ENCODE measurements around the gene HYPK. TPM values are rescaled to one million over a fixed set of nuclear protein-coding genes. Genes with fewer than 3 reads are reported as not detected.

Gene HYPK
- total RNA-seq, 5 donors from 2014 or later (not counting 1 experiment from before 2014, with no cell fraction given) = 19.2 to 23.6 (median 21.8) TPM

- H3K4me3 Mint-ChIP-seq = peak overlapping the region; percentile 92 to 93 (median 93)
- Histone ChIP-seq H3K4me1 (ENCODE audit: control insufficient read depth in 1 of 2, extremely low read depth in 1 of 2, insufficient read depth in 2 of 2, low read length in 2 of 2) (peaks cover 3 to 22% of the 10 kb centered on the region in 2 experiments), H3K27ac (ENCODE audit: low read length) (peak overlapping the region; percentile 73), H3K36me3 (ENCODE audit: control insufficient read depth in 2 of 2, extremely low read depth in 1 of 2, insufficient read depth in 1 of 2, low read length in 1 of 2) (peaks cover 0 to 9% of the 10 kb centered on the region in 2 donors), H3K27me3 (replicated peaks in 1 of 2; ENCODE audit: control insufficient read depth in 2 of 2, extremely low read depth in 1 of 2, insufficient read depth in 2 of 2, low read length in 1 of 2) (no peaks in the 10 kb centered on the region), H3K9me3 (no peaks in the 10 kb centered on the region), H3K4me3 (ENCODE audit: control insufficient read depth in 1 of 2, extremely low read depth in 1 of 2, low read length in 1 of 2) (peak overlapping the region; percentile 87 to 96)
- under 1% methylated on average over 31 of the region's 31 CpGs for WGBS (ENCODE audit: insufficient coverage)
- DNase-seq (peak; percentile 67 to 91 (median 79)), ATAC-seq (replicated peaks in 1 of 4) (peak; percentile 81 to 85 (median 84))
- H3K36me3 Mint-ChIP-seq = no peaks in the 10 kb centered on the region
- CTCF ChIA-PET = interaction anchor here (0.6 to 1.5 kb wide), 8 partner anchors 9 to 47 kb away, joined by 3 to 11 read pairs (median 5); partner anchors contain the start of genes HYPK (in 1 of the 2), MFAP1 (in 1 of the 2) and SERF2 (in 1 of the 2)
- POLR2A ChIA-PET = interaction anchor here (0.6 to 1.0 kb wide), 2 partner anchors 22 to 47 kb away, joined by 3 to 9 read pairs; partner anchors contain the start of gene MFAP1 (in 1 of the 2)
- H3K27me3 Mint-ChIP-seq = no peaks in the 10 kb centered on the region
- H3K27ac Mint-ChIP-seq = peak overlapping the region; percentile 91 to 95
- no peaks in the 10 kb centered on the region for H3K9me3 Mint-ChIP-seq
- H3K4me1 Mint-ChIP-seq = peaks cover 18 to 23% (median 18%) of the 10 kb centered on the region in 3 donors
Measured at GRCh38 chr15:43777267-43777914, 23.0 kb upstream of the HYPK start.

GRCh38 chr15:43779016-43779415 lies 21.4 kb upstream of the HYPK start:
- no peaks in the 10 kb centered on the region for H3K27me3 ChIP-seq (replicated peaks in 1 of 2; ENCODE audit: control insufficient read depth in 2 of 2, extremely low read depth in 1 of 2, insufficient read depth in 2 of 2, low read length in 1 of 2)
- no peaks in the 10 kb centered on the region for H3K9me3 ChIP-seq
- POLR2A ChIA-PET = no interaction called here
- H3K27ac ChIP-seq (ENCODE audit: low read length) = no peak overlapping the region
- no peak overlapping the region for H3K4me3 ChIP-seq (ENCODE audit: control insufficient read depth in 1 of 2, extremely low read depth in 1 of 2, low read length in 1 of 2)
- no peaks in the 10 kb centered on the region for H3K9me3 Mint-ChIP-seq
- peaks cover 18 to 23% (median 18%) of the 10 kb centered on the region in 3 donors for H3K4me1 Mint-ChIP-seq
- no peak for ATAC-seq (replicated peaks in 1 of 4)
- CTCF ChIA-PET = interaction anchor here in 1 of 2 donors (0.7 kb wide), 1 partner anchor 9 kb away, joined by 7 read pairs; no protein-coding TSS in a partner anchor
- no peak for DNase-seq
- peak overlapping the region in 1 of 3 donors; percentile 22 for H3K4me3 Mint-ChIP-seq
- peaks cover 3 to 22% of the 10 kb centered on the region in 2 experiments for H3K4me1 ChIP-seq (ENCODE audit: control insufficient read depth in 1 of 2, extremely low read depth in 1 of 2, insufficient read depth in 2 of 2, low read length in 2 of 2)
- no peaks in the 10 kb centered on the region for H3K36me3 ChIP-seq (ENCODE audit: control insufficient read depth in 2 of 2, extremely low read depth in 1 of 2, insufficient read depth in 1 of 2, low read length in 1 of 2)
- H3K36me3 Mint-ChIP-seq = no peaks in the 10 kb centered on the region
- WGBS (ENCODE audit: insufficient coverage) = 55% methylated on average over 1 of the region's 1 CpG
- no peaks in the 10 kb centered on the region for H3K27me3 Mint-ChIP-seq
- H3K27ac Mint-ChIP-seq = peak overlapping the region; percentile 11 to 33

- Mint-ChIP-seq H3K4me3 (no peak overlapping the region), H3K36me3 (peaks cover 12% of the 10 kb centered on the region), H3K4me1 (peaks cover 14 to 24% (median 22%) of the 10 kb centered on the region in 3 donors), H3K9me3 (no peaks in the 10 kb centered on the region), H3K27ac (peak overlapping the region in 1 of 2 donors; percentile 9), H3K27me3 (no peaks in the 10 kb centered on the region)
- H3K27ac ChIP-seq (ENCODE audit: low read length) = no peak overlapping the region
- no peak overlapping the region for H3K4me3 ChIP-seq (ENCODE audit: control insufficient read depth in 1 of 2, extremely low read depth in 1 of 2, low read length in 1 of 2)
- H3K9me3 ChIP-seq = no peaks in the 10 kb centered on the region
- ChIA-PET POLR2A (interaction anchor here (0.6 kb wide), 3 partner anchors 20 to 499 kb away, joined by 3 to 6 read pairs (median 3); partner anchors contain the start of genes GOLM2 (in 1 of the 2) and MFAP1 (in 1 of the 2)), CTCF (no interaction called here)
- H3K36me3 ChIP-seq (ENCODE audit: control insufficient read depth in 2 of 2, extremely low read depth in 1 of 2, insufficient read depth in 1 of 2, low read length in 1 of 2) = peaks cover 0 to 11% of the 10 kb centered on the region in 2 donors
- ATAC-seq (replicated peaks in 1 of 4) (no peak), DNase-seq (no peak)
- H3K4me1 ChIP-seq (ENCODE audit: control insufficient read depth in 1 of 2, extremely low read depth in 1 of 2, insufficient read depth in 2 of 2, low read length in 2 of 2) = peaks cover 16 to 24% of the 10 kb centered on the region in 2 experiments
- H3K27me3 ChIP-seq (replicated peaks in 1 of 2; ENCODE audit: control insufficient read depth in 2 of 2, extremely low read depth in 1 of 2, insufficient read depth in 2 of 2, low read length in 1 of 2) = no peaks in the 10 kb centered on the region
- 100% methylated on average over 1 of the region's 3 CpGs for WGBS (ENCODE audit: insufficient coverage)
Measured at GRCh38 chr15:43789409-43789808, 11.0 kb upstream of the HYPK start.

- peaks cover 41 to 49% (median 48%) of the 10 kb centered on the region in 3 donors for H3K4me1 Mint-ChIP-seq
- H3K36me3 Mint-ChIP-seq = peaks cover 33% of the 10 kb centered on the region
- under 1% methylated on average over 61 of the region's 66 CpGs for WGBS (ENCODE audit: insufficient coverage)
Measured at GRCh38 chr15:43791993-43792760, 8.2 kb upstream of the HYPK start, which contains the start of gene SERF2. Gene SERF2 (plus strand): TSS chr15:43792320. CDS start chr15:43792377, 57 bp downstream.

GRCh38 chr15:43792761-43793476 lies 7.5 kb upstream of the HYPK start:
- DNase-seq = peak in 6 of 35 experiments; percentile 9 to 41 (median 16)
- no peak for ATAC-seq (replicated peaks in 1 of 4)
- ChIA-PET POLR2A (interaction anchor here (0.5 to 1.1 kb wide), 5 partner anchors 23 to 304 kb away, joined by 3 to 5 read pairs (median 4); partner anchors contain the start of gene MFAP1 (in 2 of the 2)), CTCF (interaction anchor here in 1 of 2 donors (0.6 kb wide), 1 partner anchor 43 kb away, joined by 8 read pairs; no protein-coding TSS in a partner anchor)
- H3K4me1 ChIP-seq (ENCODE audit: control insufficient read depth in 1 of 2, extremely low read depth in 1 of 2, insufficient read depth in 2 of 2, low read length in 2 of 2) = peaks cover 19 to 35% of the 10 kb centered on the region in 2 experiments
- H3K4me1 Mint-ChIP-seq = peaks cover 41 to 52% (median 50%) of the 10 kb centered on the region in 3 donors
- H3K9me3 Mint-ChIP-seq = no peaks in the 10 kb centered on the region
- H3K4me3 Mint-ChIP-seq = peak overlapping the region; percentile 89 to 95 (median 93)
- peak overlapping the region; percentile 95 to 97 for H3K27ac Mint-ChIP-seq
- peak overlapping the region; percentile 94 for H3K27ac ChIP-seq (ENCODE audit: low read length)
- H3K4me3 ChIP-seq (ENCODE audit: control insufficient read depth in 1 of 2, extremely low read depth in 1 of 2, low read length in 1 of 2) = peak overlapping the region; percentile 93 to 99
- H3K36me3 ChIP-seq (ENCODE audit: control insufficient read depth in 2 of 2, extremely low read depth in 1 of 2, insufficient read depth in 1 of 2, low read length in 1 of 2) = peaks cover 5 to 40% of the 10 kb centered on the region in 2 donors
- H3K27me3 ChIP-seq (replicated peaks in 1 of 2; ENCODE audit: control insufficient read depth in 2 of 2, extremely low read depth in 1 of 2, insufficient read depth in 2 of 2, low read length in 1 of 2) = no peaks in the 10 kb centered on the region
- H3K36me3 Mint-ChIP-seq = peaks cover 33% of the 10 kb centered on the region
- WGBS (ENCODE audit: insufficient coverage) = under 1% methylated on average over 25 of the region's 33 CpGs
- H3K27me3 Mint-ChIP-seq = no peaks in the 10 kb centered on the region
- no peaks in the 10 kb centered on the region for H3K9me3 ChIP-seq

More at GRCh38 chr15:43791993-43792760, 8.2 kb upstream of the HYPK start, which contains the start of gene SERF2:
- H3K27ac ChIP-seq (ENCODE audit: low read length) = peak within 1 kb of the TSS; percentile 94
- peak within 1 kb of the TSS; percentile 89 to 95 (median 93) for H3K4me3 Mint-ChIP-seq
- H3K27me3 Mint-ChIP-seq = no peaks in the 10 kb centered on the region
- POLR2A ChIA-PET = interaction anchor here (0.5 to 1.1 kb wide), 6 partner anchors 22 to 303 kb away, joined by 3 to 5 read pairs (median 4); partner anchors contain the start of gene MFAP1 (in 1 of the 2)
- DNase-seq (peak; percentile 97 to 100 (median 99)), ATAC-seq (replicated peaks in 1 of 4) (peak; percentile 94 to 97 (median 96))
- peaks cover 19 to 35% of the 10 kb centered on the region in 2 experiments for H3K4me1 ChIP-seq (ENCODE audit: control insufficient read depth in 1 of 2, extremely low read depth in 1 of 2, insufficient read depth in 2 of 2, low read length in 2 of 2)
- H3K27ac Mint-ChIP-seq = peak within 1 kb of the TSS; percentile 95 to 97
- H3K27me3 ChIP-seq (replicated peaks in 1 of 2; ENCODE audit: control insufficient read depth in 2 of 2, extremely low read depth in 1 of 2, insufficient read depth in 2 of 2, low read length in 1 of 2) = no peaks in the 10 kb centered on the region
- H3K36me3 ChIP-seq (ENCODE audit: control insufficient read depth in 2 of 2, extremely low read depth in 1 of 2, insufficient read depth in 1 of 2, low read length in 1 of 2) = peaks cover 5 to 39% of the 10 kb centered on the region in 2 donors
- H3K9me3 Mint-ChIP-seq = no peaks in the 10 kb centered on the region
- peak within 1 kb of the TSS; percentile 93 to 99 for H3K4me3 ChIP-seq (ENCODE audit: control insufficient read depth in 1 of 2, extremely low read depth in 1 of 2, low read length in 1 of 2)
- CTCF ChIA-PET = interaction anchor here in 1 of 2 donors (0.6 to 1.2 kb wide), 3 partner anchors 15 to 42 kb away, joined by 8 to 10 read pairs (median 8); partner anchors contain the start of gene ELL3
- no peaks in the 10 kb centered on the region for H3K9me3 ChIP-seq

Measured in T-cell (primary cell).